Common myeloid progenitor, CD34-positive (primary cell): ENCODE results near the gene PPEF1.
"Not testable (repeated sequence)": the region's sequence is repeated elsewhere in the genome, so short reads cannot be mapped to it uniquely, and the experiment has no call there.

Source experiments
- CTCF ChIA-PET: fragments of 350-600 bp; sonication (Branson Sonifier 250); formaldehyde crosslinking; loops from one replicate; lab custom pipeline; 2021; ENCODE audit warnings: antibody characterized with exemption; lab: Charles Lee
- POLR2A ChIA-PET: fragments of 350-600 bp; sonication (Branson Sonifier 250); formaldehyde crosslinking; loops from one replicate; lab custom pipeline; 2021; ENCODE audit warnings: antibody characterized with exemption; lab: Charles Lee
- DNase-seq, 3 donors: peaks; one replicate each; pipeline versions ENCODE4 v3.0.0 to v3.0.0-alpha.2; 2013
- H3K27ac ChIP-seq, 2 experiments: 1 replicate in 1 of 2; 2 replicates in 1 of 2; pipeline ENCODE4 v1.7.0; 2013; ENCODE audit warnings: inconsistent platforms in 2 of 2, low read length in 2 of 2, mild to moderate bottlenecking in 2 of 2, low read depth in 1 of 2, moderate library complexity in 1 of 2; ENCODE audit not compliant: severe bottlenecking in 2 of 2, insufficient read depth in 1 of 2, poor library complexity in 1 of 2
- H3K27me3 ChIP-seq, 5 experiments: replicated peaks in 2 of 5; 1 replicate in 3 of 5; 2 replicates in 2 of 5; pipeline versions ENCODE4 v1.6.1 to v1.7.0; 2013; ENCODE audit warnings: low read length in 4 of 5, mild to moderate bottlenecking in 2 of 5, moderate library complexity in 2 of 5, inconsistent platforms in 1 of 5; ENCODE audit not compliant: insufficient read depth in 5 of 5, control insufficient read depth in 4 of 5
- H3K36me3 ChIP-seq, 4 experiments: 1 replicate in 2 of 4; 2 replicates in 2 of 4; pipeline versions ENCODE4 v1.6.1 to v1.7.0; 2013; ENCODE audit warnings: low read length in 3 of 4, control low read depth in 1 of 4, mild to moderate bottlenecking in 1 of 4; ENCODE audit not compliant: control insufficient read depth in 4 of 4, insufficient read depth in 4 of 4
- H3K4me1 ChIP-seq, 4 experiments: 1 replicate in 3 of 4; 2 replicates in 1 of 4; pipeline versions ENCODE4 v1.6.1 to v1.7.1; 2013; ENCODE audit warnings: low read length in 3 of 4, mild to moderate bottlenecking in 3 of 4, control low read depth in 1 of 4, inconsistent platforms in 1 of 4, moderate library complexity in 1 of 4; ENCODE audit not compliant: control insufficient read depth in 4 of 4, insufficient read depth in 4 of 4; ENCODE audit errors: control extremely low read depth in 1 of 4
- H3K4me3 ChIP-seq, 7 experiments: 1 replicate in 4 of 7; 2 replicates in 3 of 7; pipeline versions ENCODE4 v1.5.1 to v1.7.0; 2013; ENCODE audit warnings: mild to moderate bottlenecking in 7 of 7, low read length in 6 of 7, moderate library complexity in 6 of 7, inconsistent platforms in 2 of 7, low read depth in 2 of 7, control low read depth in 1 of 7; ENCODE audit not compliant: insufficient read depth in 4 of 7, control insufficient read depth in 1 of 7; ENCODE audit errors: extremely low read depth in 1 of 7
- H3K9me3 ChIP-seq, 5 experiments: 1 replicate in 4 of 5; 2 replicates in 1 of 5; pipeline versions ENCODE4 v1.6.1 to v1.7.1; 2013; ENCODE audit warnings: low read length in 4 of 5, mild to moderate bottlenecking in 2 of 5, inconsistent platforms in 1 of 5, low read depth in 1 of 5, moderate library complexity in 1 of 5; ENCODE audit not compliant: control insufficient read depth in 4 of 5, insufficient read depth in 2 of 5; ENCODE audit errors: control extremely low read depth in 1 of 5
- WGBS: methylation state at CpG from one replicate; pipeline ENCODE4 v1.1.5; 2013; ENCODE audit not compliant: insufficient coverage; 5-methylcytosine and 5-hydroxymethylcytosine counted together

PPEF1 gene

GRCh38 chrX:18722500-18723071 lies 15.1 kb downstream of the PPEF1 start:
- Histone ChIP-seq H3K4me3 (no peak overlapping the region), H3K27ac (no peak overlapping the region), H3K36me3 (no peaks in the 10 kb centered on the region), H3K27me3 (no peaks in the 10 kb centered on the region), H3K9me3 (no peaks in the 10 kb centered on the region), H3K4me1 (peaks cover 0 to 5% (median 0%) of the 10 kb centered on the region in 4 experiments)
- ChIA-PET POLR2A (no interaction called here), CTCF (no interaction called here)
- 91% methylated on average over 9 of the region's 10 CpGs for WGBS
- no peak for DNase-seq

GRCh38 chrX:18725310-18725943 lies 18.0 kb downstream of the PPEF1 start:
- no peaks in the 10 kb centered on the region for H3K9me3 ChIP-seq
- CTCF ChIA-PET = no interaction called here
- no peak overlapping the region for H3K4me3 ChIP-seq
- H3K36me3 ChIP-seq = no peaks in the 10 kb centered on the region
- peaks cover 0 to 5% (median 0%) of the 10 kb centered on the region in 4 experiments for H3K4me1 ChIP-seq
- DNase-seq = no peak
- no peaks in the 10 kb centered on the region for H3K27me3 ChIP-seq
- 62% methylated on average over 6 of the region's 8 CpGs for WGBS
- POLR2A ChIA-PET = no interaction called here
- H3K27ac ChIP-seq = no peak overlapping the region

DNA sequence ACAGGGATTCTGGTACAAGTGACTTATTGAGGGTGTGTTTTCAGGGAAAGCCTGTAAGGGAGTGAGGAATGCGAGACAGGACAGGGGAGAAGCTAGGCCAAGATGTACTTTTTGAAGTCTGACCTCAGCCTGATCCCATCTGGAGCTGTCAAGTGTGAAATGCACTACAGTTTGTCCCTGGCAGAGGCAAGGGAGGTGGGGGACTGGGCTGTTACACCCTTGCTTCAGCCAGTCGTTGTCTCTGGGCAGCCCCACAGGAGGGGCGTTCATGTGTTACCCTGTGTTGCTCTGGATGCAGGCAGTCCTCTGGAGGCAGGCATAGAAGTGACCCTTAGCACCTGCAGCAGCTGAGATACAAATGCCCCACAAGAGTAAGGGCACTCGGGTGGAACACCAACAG lies 25.8 kb downstream of the PPEF1 start:
- DNase-seq = no peak
- Histone ChIP-seq H3K27me3 (no peaks in the 10 kb centered on the region), H3K4me1 (no peaks in the 10 kb centered on the region), H3K9me3 (no peaks in the 10 kb centered on the region), H3K4me3 (no peak overlapping the region), H3K36me3 (no peaks in the 10 kb centered on the region), H3K27ac (no peak overlapping the region)
- CTCF ChIA-PET = interaction anchor here (0.7 kb wide), 1 partner anchor 230 kb away, joined by 3 read pairs; no protein-coding TSS in a partner anchor
- WGBS = 82% methylated on average over 3 of the region's 4 CpGs
- POLR2A ChIA-PET = no interaction called here

DNA sequence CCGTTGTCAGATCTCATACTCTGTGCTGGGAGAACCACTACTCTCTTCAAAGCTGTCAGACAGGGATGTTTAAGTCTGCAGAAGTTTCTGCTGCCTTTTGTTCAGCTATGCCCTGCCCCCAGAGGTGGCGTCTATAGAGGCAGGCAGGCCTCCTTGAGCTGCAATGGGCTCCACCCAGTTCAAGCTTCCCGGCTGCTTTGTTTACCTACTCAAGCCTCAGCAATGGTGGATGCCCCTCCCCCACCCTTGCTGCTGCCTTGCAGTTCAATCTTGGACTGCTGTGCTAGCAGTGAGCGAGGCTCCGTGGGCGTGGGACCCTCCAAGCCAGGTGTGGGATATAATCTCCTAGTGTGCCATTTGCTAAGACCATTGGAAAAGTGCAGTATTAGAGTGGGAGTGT lies 32.2 kb downstream of the PPEF1 start:
- WGBS = 87% methylated on average over 5 of the region's 6 CpGs
- DNase-seq, H3K4me3 ChIP-seq, H3K9me3 ChIP-seq, H3K36me3 ChIP-seq, H3K27me3 ChIP-seq, CTCF ChIA-PET, H3K27ac ChIP-seq, POLR2A ChIA-PET, H3K4me1 ChIP-seq: not testable (repeated sequence)

GRCh38 chrX:18748499-18748898 lies 41.1 kb downstream of the PPEF1 start:
- peaks cover 0 to 1% (median 0%) of the 10 kb centered on the region in 5 experiments for H3K9me3 ChIP-seq
- ChIA-PET POLR2A (no interaction called here), CTCF (no interaction called here)
- no peaks in the 10 kb centered on the region for H3K36me3 ChIP-seq
- WGBS = 100% methylated on average over 1 of the region's 2 CpGs
- no peaks in the 10 kb centered on the region for H3K4me1 ChIP-seq
- no peak overlapping the region for H3K4me3 ChIP-seq
- no peaks in the 10 kb centered on the region for H3K27me3 ChIP-seq
- no peak for DNase-seq
- H3K27ac ChIP-seq = no peak overlapping the region

- Histone ChIP-seq H3K36me3 (no peaks in the 10 kb centered on the region), H3K27ac (no peak overlapping the region), H3K4me1 (no peaks in the 10 kb centered on the region), H3K9me3 (peaks cover 0 to 1% (median 0%) of the 10 kb centered on the region in 5 experiments), H3K4me3 (no peak overlapping the region), H3K27me3 (peaks cover 0 to 3% (median 0%) of the 10 kb centered on the region in 5 experiments)
- WGBS = 100% methylated on average over 1 of the region's 2 CpGs
- DNase-seq = no peak
- ChIA-PET CTCF (no interaction called here), POLR2A (no interaction called here)
Observed at GRCh38 chrX:18753631-18754030, 46.2 kb downstream of the PPEF1 start.

GRCh38 chrX:18755651-18756050 lies 48.2 kb downstream of the PPEF1 start:
- ChIA-PET CTCF (no interaction called here), POLR2A (no interaction called here)
- no peaks in the 10 kb centered on the region for H3K4me1 ChIP-seq
- H3K9me3 ChIP-seq = peaks cover 0 to 1% (median 0%) of the 10 kb centered on the region in 5 experiments
- peaks cover 0 to 3% (median 0%) of the 10 kb centered on the region in 5 experiments for H3K27me3 ChIP-seq
- WGBS = no CpG with 5 or more reads among the region's 4 CpGs
- no peak overlapping the region for H3K4me3 ChIP-seq
- DNase-seq = no peak
- no peaks in the 10 kb centered on the region for H3K36me3 ChIP-seq
- H3K27ac ChIP-seq = no peak overlapping the region
